Activated T-helper 1 cell treated with anti-CD3 and anti-CD28 coated beads, Interleukin-12 subunit alpha, Interleukin-12 subunit beta, Interleukin-2, Interleukin-4 antibody, amounts not matched to agents 30 ng/mL and 10 ng/mL and 1 ng/mL, durations not matched to agents 14 hours and 24 hours and 36 hours (primary cell): Measurements from ENCODE around the gene NTRK3. TPM values are rescaled to one million over a fixed set of nuclear protein-coding genes. Genes with fewer than 3 reads are reported as not detected.

Source experiments
- DNase-seq: peaks from one replicate; pipeline ENCODE4 v3.0.0; 2021; ENCODE audit warnings: low spot score
- H3K27ac Mint-ChIP-seq: one replicate; pipeline ENCODE4 v1.8.0; 2021; ENCODE audit warnings: mild to moderate bottlenecking, mixed read lengths
- H3K27me3 Mint-ChIP-seq: one replicate; pipeline ENCODE4 v1.8.0; 2022; ENCODE audit warnings: mild to moderate bottlenecking, moderate library complexity, mixed read lengths; ENCODE audit not compliant: insufficient read depth
- H3K36me3 Mint-ChIP-seq: one replicate; pipeline ENCODE4 v1.8.0; 2021; ENCODE audit warnings: low read depth, mixed read lengths
- H3K4me1 Mint-ChIP-seq: one replicate; pipeline ENCODE4 v1.8.0; 2021; ENCODE audit warnings: low read depth, mixed read lengths
- H3K4me3 Mint-ChIP-seq: one replicate; pipeline ENCODE4 v1.8.0; 2021; ENCODE audit warnings: mild to moderate bottlenecking, moderate library complexity, mixed read lengths
- H3K9me3 Mint-ChIP-seq: one replicate; pipeline ENCODE4 v1.8.0; 2021; ENCODE audit warnings: mixed read lengths
- intact Hi-C: fragments of 100-400 bp; cut with micrococcal nuclease; formaldehyde crosslinking; loops from one replicate; pipeline ENCODE4 v1.15.1; 2024
- total RNA-seq: library from RNA; stranded (reverse); gene quantifications from 2 replicates; pipeline ENCODE4 v1.2.3, GENCODE V29; 2022

NTRK3 gene
- total RNA-seq, 1 donor from 2014 or later: 0.29 TPM

DNA sequence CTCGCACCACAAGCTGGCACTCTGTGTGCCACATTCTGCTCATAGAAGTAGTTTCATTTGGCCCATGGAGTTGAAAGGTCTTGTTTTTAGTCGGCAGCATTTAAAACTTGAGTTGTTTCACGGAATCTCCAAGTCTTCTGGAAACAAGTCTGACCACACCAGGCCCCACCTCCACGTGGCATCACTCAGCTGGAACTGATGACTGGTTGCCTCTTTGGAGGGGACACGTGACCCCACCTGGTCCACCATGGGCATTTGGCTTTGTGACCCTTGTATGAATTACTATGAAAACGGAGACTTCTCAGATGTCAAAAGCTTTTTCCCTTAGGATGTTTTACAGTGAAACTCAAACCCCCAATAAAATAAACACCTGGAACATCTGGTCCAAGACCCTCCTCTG, 74.9 kb downstream of the NTRK3 start:
- Mint-ChIP-seq H3K27ac (no peak overlapping the region), H3K27me3 (no peaks in the 10 kb centered on the region), H3K4me1 (no peaks in the 10 kb centered on the region), H3K9me3 (no peaks in the 10 kb centered on the region), H3K4me3 (no peak overlapping the region), H3K36me3 (no peaks in the 10 kb centered on the region)
- intact Hi-C loops: no loop called here
- DNase-seq: no peak

DNA sequence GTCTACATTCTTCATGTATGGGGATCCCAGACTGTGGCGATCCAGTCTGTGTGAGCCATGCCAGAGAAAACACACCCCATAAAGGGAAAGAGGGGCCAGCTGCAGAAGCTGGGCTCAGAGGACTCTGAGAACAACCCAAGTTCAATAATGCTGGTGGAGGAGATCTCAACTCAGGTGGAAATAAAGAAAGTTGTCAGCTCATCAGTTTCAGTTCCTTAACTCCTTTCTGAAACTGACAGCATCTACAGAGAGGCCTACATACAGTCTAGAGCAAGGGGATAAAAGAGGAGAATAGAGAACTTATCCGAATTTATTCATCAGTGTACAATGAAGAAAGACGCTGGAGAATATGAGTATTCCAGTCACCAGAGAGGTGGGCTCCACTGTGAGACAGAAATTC, 77.0 kb downstream of the NTRK3 start:
- Mint-ChIP-seq H3K27me3 (no peaks in the 10 kb centered on the region), H3K36me3 (no peaks in the 10 kb centered on the region), H3K27ac (no peak overlapping the region), H3K4me1 (no peaks in the 10 kb centered on the region), H3K4me3 (no peak overlapping the region), H3K9me3 (no peaks in the 10 kb centered on the region)
- DNase-seq: no peak
- intact Hi-C loops: no loop called here

DNA sequence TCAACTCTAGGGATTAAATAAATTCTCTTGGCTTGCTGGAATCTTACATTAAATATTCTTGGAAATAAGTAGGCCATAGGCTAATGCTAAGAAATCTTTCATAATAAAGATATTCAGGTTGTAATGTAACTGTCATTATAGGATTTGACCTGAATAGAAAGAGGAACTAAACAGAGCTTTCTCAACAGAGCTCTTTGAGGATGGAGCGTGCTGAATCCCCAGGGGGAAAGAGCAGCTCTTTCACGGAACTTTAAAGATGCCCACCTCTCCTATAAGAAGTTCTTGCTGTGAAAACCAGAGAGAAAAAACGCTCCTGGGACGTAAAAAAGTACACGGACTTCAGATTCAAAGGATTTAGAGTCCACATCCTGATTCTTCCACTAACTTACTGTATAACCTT, 77.9 kb downstream of the NTRK3 start:
- no peaks in the 10 kb centered on the region for H3K4me1 Mint-ChIP-seq
- no peaks in the 10 kb centered on the region for H3K36me3 Mint-ChIP-seq
- intact Hi-C loops: no loop called here
- H3K4me3 Mint-ChIP-seq: no peak overlapping the region
- H3K9me3 Mint-ChIP-seq: no peaks in the 10 kb centered on the region
- no peaks in the 10 kb centered on the region for H3K27me3 Mint-ChIP-seq
- no peak for DNase-seq
- H3K27ac Mint-ChIP-seq: no peak overlapping the region

DNA sequence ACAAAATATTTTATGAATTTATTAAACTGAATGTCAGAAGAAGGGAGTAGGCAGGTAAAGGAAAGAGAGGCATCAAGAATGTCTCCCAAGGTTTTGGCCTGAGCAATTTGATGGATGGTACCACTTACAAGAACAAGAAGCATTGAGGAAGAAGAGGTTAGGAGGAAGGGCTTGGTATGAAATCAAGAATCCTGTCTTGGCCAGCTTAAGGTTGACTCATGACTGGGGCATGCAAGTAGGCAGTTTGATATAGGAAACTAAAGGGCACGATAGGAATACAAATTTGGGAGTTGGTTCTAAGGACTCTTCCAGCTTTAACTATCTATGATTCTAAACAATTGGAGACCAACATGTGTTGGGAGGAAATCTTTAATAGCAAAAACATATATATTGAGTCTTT, 79.1 kb downstream of the NTRK3 start:
- no peaks in the 10 kb centered on the region for H3K4me1 Mint-ChIP-seq
- intact Hi-C loops: no loop called here
- H3K9me3 Mint-ChIP-seq: no peaks in the 10 kb centered on the region
- H3K4me3 Mint-ChIP-seq: no peak overlapping the region
- H3K36me3 Mint-ChIP-seq: no peaks in the 10 kb centered on the region
- no peaks in the 10 kb centered on the region for H3K27me3 Mint-ChIP-seq
- no peak overlapping the region for H3K27ac Mint-ChIP-seq
- DNase-seq: no peak

DNA sequence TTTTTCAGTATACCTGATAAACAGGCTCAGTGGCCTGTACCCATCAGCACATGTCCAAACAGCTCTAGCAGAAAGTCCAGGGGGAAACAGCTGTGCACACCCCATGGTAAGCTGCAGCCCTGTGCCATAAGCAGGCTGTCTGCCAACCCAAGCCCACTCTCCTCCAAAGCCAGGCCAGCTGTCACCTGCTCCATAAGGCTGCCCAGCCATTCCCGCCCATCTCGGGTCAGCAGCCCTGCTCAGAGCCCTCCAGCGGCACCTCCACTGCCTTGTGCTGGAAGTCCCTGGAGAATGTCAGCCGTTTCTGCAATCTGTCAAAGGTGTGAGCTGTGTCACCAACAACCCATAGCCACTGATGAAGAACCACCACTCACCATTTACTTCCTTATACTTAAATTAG, 82.0 kb downstream of the NTRK3 start:
- no peak for DNase-seq
- intact Hi-C loops: no loop called here
- H3K36me3 Mint-ChIP-seq: no peaks in the 10 kb centered on the region
- H3K27ac Mint-ChIP-seq: no peak overlapping the region
- no peak overlapping the region for H3K4me3 Mint-ChIP-seq
- H3K9me3 Mint-ChIP-seq: no peaks in the 10 kb centered on the region
- H3K4me1 Mint-ChIP-seq: no peaks in the 10 kb centered on the region
- H3K27me3 Mint-ChIP-seq: no peaks in the 10 kb centered on the region

DNA sequence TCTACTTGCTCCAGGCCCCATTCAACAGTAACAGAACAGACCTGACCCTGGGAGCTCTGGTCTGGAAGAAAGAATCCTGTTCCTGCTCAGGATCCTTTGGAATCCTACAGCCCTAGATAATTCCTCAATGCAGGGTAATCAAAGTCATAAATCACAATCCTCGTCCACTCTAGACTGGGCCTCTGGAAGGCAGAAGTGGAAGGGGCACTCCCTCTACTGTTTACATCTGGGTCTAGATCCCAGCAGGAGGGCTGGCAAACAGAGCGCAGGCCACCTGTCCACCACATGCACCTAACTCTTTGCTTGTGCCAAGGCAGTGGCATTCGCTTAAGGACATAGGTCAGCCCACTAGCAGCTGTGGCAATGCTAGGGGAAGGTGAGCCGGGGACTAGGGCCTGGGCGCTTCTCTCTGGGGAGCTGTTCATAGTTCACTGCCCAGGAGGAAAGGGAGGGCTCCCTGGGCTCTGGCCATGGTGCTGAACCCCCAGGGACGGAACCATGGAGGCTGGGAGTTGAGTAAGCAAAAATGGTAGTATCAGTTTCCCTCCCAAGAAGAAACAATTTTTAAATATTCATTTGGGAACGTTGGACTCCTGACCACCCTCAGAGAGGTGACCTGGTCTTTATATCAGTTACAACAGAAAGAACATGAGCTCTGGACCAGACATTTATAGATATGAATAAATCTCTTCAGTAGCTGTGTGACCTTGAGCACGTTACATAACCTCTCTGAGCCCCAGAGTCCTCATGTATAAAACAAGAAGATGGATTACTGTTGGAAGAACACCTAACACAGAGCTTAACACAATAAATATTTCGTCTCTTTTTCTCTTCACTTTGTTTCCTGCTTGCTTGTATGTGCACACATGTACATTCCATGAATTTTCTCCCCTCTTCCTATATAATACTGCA, 90.2 kb downstream of the NTRK3 start:
- intact Hi-C loops: no loop called here
- Mint-ChIP-seq H3K4me3 (no peak overlapping the region), H3K9me3 (no peaks in the 10 kb centered on the region), H3K36me3 (no peaks in the 10 kb centered on the region), H3K27ac (no peak overlapping the region), H3K4me1 (no peaks in the 10 kb centered on the region), H3K27me3 (no peaks in the 10 kb centered on the region)
- DNase-seq: no peak

DNA sequence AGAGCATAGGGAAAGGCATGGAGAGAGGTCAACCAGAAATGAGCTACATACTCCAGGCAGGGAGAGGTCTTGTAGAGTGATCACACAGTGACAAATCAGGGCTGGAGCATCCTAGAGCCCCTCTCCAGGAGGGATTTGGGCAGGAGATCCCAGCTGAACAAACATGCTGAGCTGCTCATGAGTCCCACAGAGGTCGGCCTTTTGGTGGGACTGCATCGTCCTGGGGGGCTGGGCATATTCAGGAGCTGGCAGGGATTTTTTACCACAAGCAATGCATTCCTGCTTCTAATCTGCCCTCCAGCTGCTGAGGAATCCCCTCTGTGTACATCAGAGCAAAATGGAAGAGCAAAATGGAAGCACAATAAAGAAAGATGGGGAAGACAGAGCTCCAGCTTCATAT, 94.9 kb downstream of the NTRK3 start:
- Mint-ChIP-seq H3K4me3 (no peak overlapping the region), H3K4me1 (no peaks in the 10 kb centered on the region), H3K27me3 (no peaks in the 10 kb centered on the region), H3K27ac (no peak overlapping the region), H3K9me3 (no peaks in the 10 kb centered on the region), H3K36me3 (no peaks in the 10 kb centered on the region)
- intact Hi-C loops: no loop called here
- no peak for DNase-seq

DNA sequence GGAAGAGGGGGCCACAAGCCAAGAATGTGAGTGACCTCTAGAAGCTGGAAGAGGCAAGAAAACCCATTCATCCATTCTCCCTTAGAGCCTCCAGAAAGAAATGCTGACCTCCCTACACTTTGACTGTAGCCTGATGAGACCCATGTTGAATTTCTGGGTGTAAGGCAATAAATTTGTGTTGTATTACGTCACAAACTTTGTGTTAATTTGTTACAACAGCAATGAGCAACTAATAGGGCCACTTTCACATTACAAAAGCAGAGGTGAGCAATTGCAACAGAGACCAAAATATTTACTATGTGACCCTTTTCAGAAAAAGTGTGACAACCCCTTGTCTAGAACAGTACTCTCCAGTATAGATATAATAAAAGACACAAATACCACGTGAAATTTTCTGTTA, 101.2 kb downstream of the NTRK3 start:
- no peak overlapping the region for H3K4me3 Mint-ChIP-seq
- DNase-seq: no peak
- no peaks in the 10 kb centered on the region for H3K36me3 Mint-ChIP-seq
- no peak overlapping the region for H3K27ac Mint-ChIP-seq
- H3K27me3 Mint-ChIP-seq: no peaks in the 10 kb centered on the region
- intact Hi-C loops: no loop called here
- no peaks in the 10 kb centered on the region for H3K4me1 Mint-ChIP-seq
- H3K9me3 Mint-ChIP-seq: no peaks in the 10 kb centered on the region

DNA sequence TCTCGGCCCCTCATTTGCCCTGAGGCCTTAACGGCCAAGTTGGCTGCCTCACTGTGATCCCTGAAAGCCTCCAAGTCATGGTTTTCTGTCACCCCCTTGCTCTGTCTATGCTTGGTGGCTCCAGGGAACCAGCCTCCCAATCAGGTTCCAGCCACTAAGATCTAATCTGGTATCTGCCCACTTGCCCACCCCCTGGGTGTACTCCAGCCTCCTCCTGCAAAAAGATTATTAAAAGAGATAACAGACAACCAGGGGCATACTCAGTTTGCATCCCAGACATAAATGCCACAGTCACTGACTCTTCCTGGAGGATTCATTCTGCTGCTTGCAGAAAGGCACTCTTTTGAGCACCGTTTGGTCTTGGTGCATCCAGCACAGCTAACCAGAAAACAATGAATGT, 103.9 kb downstream of the NTRK3 start:
- no peaks in the 10 kb centered on the region for H3K9me3 Mint-ChIP-seq
- no peaks in the 10 kb centered on the region for H3K4me1 Mint-ChIP-seq
- H3K4me3 Mint-ChIP-seq: no peak overlapping the region
- no peaks in the 10 kb centered on the region for H3K27me3 Mint-ChIP-seq
- DNase-seq: no peak
- H3K27ac Mint-ChIP-seq: no peak overlapping the region
- H3K36me3 Mint-ChIP-seq: no peaks in the 10 kb centered on the region
- intact Hi-C loops: no loop called here

DNA sequence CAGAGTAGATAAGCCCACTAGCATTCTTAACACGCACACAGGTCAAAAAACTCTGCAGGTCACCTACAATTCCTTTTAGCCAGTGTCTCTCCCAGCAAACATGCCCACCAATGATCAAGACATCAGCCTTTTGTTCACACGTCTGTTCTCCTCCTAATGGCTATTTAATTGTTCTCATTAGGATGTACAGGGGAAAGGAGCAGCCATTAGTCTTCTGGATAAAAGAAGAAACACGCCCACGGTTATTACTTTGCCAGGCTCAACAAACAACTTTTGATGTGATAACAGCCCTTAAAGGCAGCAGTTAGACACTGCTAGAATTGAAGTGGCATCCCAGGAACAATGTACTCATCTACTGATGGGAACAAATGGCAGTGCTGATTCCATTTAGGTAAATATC, 108.8 kb downstream of the NTRK3 start:
- Mint-ChIP-seq H3K36me3 (no peaks in the 10 kb centered on the region), H3K4me3 (no peak overlapping the region)

DNA sequence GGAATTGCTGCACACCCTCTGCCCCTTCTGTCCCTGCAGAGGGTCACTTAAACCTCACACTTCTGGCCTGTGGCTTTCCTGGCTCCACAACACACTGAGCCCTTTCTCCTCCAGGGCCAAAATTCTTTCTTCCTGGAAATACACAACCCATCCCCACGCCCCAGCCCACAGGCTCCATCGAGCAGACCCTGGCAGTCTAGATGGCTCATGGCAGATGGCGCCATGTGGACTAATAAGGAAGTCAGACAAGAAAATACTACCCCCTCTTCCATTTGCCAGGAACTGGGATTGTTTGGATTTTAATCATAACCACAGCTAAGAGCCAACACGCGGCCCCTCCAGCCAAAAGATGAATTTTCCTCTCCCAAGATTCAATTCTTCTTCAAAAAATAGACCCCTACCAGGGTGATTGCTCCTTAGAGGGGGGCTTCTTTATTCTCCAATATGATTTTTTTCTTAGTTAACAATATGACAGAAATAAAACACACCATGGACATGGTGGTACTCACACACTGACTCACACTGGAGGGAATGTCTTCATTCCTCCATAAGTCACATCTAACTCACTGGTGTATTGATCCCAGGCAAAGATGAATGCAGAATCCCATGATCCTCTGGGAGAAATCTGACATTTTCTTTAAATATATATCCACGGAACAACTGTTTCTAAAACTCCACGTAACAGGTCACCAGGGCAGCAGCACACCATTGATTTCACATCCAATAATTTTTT, 111.5 kb downstream of the NTRK3 start:
- H3K9me3 Mint-ChIP-seq: no peaks in the 10 kb centered on the region
- no peak for DNase-seq
- no peaks in the 10 kb centered on the region for H3K36me3 Mint-ChIP-seq
- no peak overlapping the region for H3K27ac Mint-ChIP-seq
- H3K4me3 Mint-ChIP-seq: no peak overlapping the region
- H3K27me3 Mint-ChIP-seq: no peaks in the 10 kb centered on the region
- no peaks in the 10 kb centered on the region for H3K4me1 Mint-ChIP-seq
- intact Hi-C loops: no loop called here

More for the DNA sequence above, 108.8 kb downstream of the NTRK3 start:
- Mint-ChIP-seq H3K9me3 (no peaks in the 10 kb centered on the region), H3K27ac (no peak overlapping the region), H3K27me3 (no peaks in the 10 kb centered on the region), H3K4me1 (no peaks in the 10 kb centered on the region)
- DNase-seq: no peak
- intact Hi-C loops: no loop called here

DNA sequence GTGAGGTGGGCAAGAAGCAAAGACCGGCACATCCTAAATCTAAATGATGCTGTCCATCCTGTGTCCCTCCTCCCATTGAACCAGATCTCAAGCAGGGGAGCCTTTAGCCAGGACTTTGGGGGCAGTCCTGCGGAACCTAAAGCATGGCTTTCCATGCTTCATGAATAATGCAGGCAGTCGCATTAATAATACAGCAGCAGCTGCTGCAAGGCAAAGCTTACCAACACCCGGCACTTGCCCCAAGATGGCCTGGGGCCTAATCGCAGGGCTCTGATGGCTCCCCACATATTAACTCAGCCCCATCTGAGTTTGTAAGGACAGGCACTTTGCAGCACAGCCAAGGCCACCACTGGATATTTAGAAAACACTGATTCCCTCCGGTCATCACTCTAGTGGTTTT, 114.4 kb downstream of the NTRK3 start:
- Mint-ChIP-seq H3K4me3 (no peak overlapping the region), H3K27ac (no peak overlapping the region), H3K4me1 (no peaks in the 10 kb centered on the region), H3K9me3 (no peaks in the 10 kb centered on the region), H3K36me3 (no peaks in the 10 kb centered on the region), H3K27me3 (no peaks in the 10 kb centered on the region)
- intact Hi-C loops: no loop called here
- no peak for DNase-seq

DNA sequence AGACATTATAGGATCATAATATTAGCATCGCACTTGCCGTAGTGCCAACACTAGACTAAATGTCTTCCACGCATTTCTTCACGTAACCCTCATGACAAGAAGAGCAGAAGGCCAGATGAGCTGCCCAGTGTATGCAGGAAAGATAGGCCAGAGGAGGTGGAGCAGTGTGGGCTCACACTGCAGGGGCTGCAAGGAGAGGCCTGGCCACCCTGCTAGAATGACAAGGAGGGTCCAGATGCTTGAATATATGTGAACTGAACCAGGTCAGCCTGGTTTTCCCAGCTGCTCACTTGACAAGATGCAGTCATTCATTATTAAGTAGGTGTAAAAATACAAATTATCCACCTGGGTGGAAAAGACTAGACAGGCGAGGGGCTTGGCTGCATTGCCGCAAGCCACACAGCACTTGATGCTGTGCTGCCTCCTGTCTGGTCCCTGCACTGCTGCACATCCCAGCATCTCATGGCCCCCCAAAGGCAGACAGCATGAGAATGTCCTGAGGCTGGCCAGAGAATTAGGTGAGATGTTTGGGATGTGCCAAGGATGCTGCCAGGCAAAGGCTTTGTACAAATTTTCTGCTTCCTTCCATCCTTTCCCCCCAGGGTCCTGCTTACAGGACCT, 115.2 kb downstream of the NTRK3 start:
- H3K9me3 Mint-ChIP-seq: no peaks in the 10 kb centered on the region
- intact Hi-C loops: no loop called here
- H3K36me3 Mint-ChIP-seq: no peaks in the 10 kb centered on the region

More for the DNA sequence above, 115.2 kb downstream of the NTRK3 start:
- Mint-ChIP-seq H3K4me3 (no peak overlapping the region), H3K27ac (no peak overlapping the region), H3K4me1 (no peaks in the 10 kb centered on the region), H3K27me3 (no peaks in the 10 kb centered on the region)
- DNase-seq: no peak
